Measurements from ENCODE around the gene BACH2.

- TF ChIP-seq CBX2 (IDR thresholded peaks at IDR 0.05; ENCODE audit: insufficient read depth, low read length, poor library complexity, severe bottlenecking) (no peak), CTCF (IDR thresholded peaks at IDR 0.05 in 2 of 3, conservative IDR thresholded peaks at IDR 0.05 in 1 of 3; ENCODE audit: insufficient read depth in 2 of 3, low read depth in 1 of 3, low read length in 3 of 3) (no peak), CBX3 (IDR thresholded peaks at IDR 0.05; ENCODE audit: borderline replicate concordance in 1 of 2, low read length in 2 of 2) (no peak)
- TF ChIP-seq, protein P1, sequence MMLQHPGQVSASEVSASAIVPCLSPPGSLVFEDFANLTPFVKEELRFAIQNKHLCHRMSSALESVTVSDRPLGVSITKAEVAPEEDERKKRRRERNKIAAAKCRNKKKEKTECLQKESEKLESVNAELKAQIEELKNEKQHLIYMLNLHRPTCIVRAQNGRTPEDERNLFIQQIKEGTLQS (IDR thresholded peaks at IDR 0.05), result no peak
- TF ChIP-seq, protein P1 (CRISPR knock-in tag; conservative IDR thresholded peaks at IDR 0.05), result no peak
These were observed 77.8 kb downstream of the BACH2 start for GRCh38 chr6:90218959-90219208.

Measured in K562 (cell line).